Stimulated activated CD4-positive, alpha-beta T cell treated with anti-CD3 and anti-CD28 coated beads, Interleukin-4, amount 100 ng/mL, for 48 hours (primary cell): ENCODE results near the gene TNFSF12.

Source experiments
- DNase-seq, 2 donors: peaks; one replicate each; pipeline ENCODE4 v3.0.0-alpha.2; 2020; ENCODE audit warnings: low read depth in 2 of 2

Gene TNFSF12

DNA sequence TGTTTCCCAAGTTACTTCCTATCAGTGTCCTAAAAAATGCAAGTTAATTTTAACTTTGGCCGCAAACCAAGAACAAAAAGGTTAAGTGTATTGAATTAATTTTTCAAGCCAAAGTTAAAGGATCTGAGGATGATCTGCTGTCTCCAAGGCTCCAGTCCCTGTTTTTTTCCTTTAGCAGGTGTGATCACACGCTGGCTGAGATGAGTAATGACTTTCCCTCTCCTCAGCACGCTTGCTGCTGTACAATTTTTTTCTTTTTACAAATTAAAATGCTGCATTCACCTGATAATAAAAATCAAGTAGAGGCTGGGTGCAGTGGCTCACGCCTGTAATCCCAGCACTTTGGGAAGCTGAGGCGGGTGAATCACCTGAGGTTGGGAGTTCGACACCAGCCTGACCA is 3.9 kb upstream of the TNFSF12 start:
- no peak for DNase-seq

DNA sequence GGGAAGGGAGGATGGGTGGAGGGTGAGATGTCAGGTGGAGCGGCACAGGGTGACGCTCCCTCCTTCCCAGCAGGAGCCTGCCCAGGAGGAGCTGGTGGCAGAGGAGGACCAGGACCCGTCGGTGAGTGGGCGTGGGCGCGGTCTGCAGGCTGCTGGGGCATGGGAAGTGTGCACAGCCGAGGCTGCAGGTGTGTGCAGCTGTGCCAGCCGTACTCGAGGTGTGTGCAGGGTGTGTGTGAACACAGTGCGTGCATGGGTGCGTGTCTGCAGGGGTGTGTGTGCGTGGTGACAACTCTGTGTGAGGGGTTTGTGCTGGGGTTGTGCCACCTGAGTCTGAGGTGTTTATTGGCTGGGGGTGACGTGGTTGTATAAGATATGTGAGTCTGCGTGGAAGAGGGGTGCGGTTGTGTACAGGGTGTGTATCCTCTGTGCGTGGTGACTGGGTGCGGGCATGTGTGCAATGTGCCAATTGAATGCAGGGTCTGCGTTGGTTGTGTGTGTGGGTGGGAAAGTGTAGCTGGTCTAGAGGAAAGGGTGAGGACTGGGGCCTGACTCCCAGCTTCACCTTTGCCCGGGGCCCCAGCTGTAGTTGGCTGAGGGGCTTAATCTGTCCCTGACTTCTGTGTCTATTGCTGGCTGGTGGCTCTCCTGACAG is 670 bp downstream of the TNFSF12 start:
- DNase-seq = peak in 1 of 2 donors; percentile 34

DNA sequence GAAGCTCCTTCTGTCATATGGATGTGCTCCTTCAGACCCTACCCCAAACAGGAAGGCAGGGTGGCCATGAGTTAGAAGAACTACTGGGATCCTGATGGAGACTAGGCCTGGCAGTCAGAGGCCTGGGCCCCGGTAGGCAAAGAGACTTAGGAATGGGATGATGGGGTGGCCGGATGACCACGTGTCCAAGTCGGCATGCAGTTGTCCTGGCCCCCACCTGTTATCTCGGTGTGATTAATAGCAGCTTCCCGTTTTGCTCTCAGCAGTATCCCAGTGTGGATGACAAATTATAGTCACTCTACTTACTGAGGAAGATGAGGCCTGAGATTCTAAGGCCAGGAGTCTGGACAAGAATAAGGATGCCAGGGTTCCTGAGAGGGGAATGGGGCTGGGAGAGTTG is 1.5 kb downstream of the TNFSF12 start:
- DNase-seq = no peak

DNA sequence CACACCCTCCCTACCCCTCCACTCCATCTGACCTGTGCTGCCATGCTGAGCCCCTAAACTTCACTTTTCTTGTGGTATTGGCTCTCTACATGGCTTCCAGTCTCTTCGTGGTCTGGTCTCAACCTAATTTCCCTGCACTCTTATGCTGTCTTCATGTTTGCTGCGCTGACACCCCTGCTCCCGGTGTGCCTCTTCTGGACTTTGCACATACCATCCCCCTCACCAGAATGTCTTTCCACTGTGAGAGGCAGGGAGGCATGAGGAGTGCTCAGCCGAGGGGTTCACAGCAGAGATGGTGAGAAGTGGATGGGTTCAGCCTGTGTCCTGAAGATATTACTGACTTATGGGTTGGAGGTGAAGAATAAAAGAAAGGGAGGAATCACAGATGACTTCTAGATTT is 2.5 kb downstream of the TNFSF12 start:
- no peak for DNase-seq

DNA sequence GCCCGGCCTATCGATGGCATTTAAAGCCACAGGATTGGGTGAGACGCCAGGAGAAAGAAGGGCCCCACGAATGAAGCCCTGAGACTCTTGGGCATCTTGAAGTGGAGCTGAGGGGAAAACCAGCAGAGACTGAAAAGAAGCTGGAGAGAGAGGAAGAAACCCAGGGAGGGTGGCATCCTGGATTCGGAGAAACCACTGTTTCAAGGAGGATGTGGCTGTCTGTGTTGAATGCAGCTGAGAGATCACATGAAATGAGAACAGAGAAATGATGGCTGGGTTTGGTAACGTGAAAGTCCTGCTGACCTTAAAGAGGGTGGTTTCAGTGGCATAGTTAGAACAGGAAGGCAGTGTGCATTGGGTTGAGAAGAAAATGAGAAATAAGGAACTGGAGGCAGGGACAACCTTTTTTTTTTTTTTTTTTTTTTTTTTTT is 3.8 kb downstream of the TNFSF12 start:
- DNase-seq = no peak

- no peak for DNase-seq
Measured at GRCh38 chr17:7553356-7553755, 4.5 kb downstream of the TNFSF12 start.

GRCh38 chr17:7555320-7555948 is 6.6 kb downstream of the TNFSF12 start:
- no peak for DNase-seq

DNA sequence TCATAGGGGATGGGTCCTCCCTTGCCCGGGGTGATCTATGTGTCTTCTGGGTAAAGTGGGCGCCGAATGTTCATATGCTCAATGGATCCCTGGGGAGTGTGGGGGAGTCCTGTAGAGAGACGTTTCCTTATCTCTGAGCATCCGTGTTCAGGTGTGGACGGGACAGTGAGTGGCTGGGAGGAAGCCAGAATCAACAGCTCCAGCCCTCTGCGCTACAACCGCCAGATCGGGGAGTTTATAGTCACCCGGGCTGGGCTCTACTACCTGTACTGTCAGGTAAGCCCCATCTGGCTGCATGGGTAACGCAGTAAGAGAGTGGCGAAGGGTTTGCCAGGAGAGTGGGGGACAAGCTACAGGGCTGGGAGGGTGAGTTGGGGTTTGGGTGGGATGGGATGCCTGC is 7.8 kb downstream of the TNFSF12 start:
- DNase-seq = no peak

DNA sequence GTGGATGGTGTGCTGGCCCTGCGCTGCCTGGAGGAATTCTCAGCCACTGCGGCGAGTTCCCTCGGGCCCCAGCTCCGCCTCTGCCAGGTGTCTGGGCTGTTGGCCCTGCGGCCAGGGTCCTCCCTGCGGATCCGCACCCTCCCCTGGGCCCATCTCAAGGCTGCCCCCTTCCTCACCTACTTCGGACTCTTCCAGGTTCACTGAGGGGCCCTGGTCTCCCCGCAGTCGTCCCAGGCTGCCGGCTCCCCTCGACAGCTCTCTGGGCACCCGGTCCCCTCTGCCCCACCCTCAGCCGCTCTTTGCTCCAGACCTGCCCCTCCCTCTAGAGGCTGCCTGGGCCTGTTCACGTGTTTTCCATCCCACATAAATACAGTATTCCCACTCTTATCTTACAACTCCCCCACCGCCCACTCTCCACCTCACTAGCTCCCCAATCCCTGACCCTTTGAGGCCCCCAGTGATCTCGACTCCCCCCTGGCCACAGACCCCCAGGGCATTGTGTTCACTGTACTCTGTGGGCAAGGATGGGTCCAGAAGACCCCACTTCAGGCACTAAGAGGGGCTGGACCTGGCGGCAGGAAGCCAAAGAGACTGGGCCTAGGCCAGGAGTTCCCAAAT is 8.4 kb downstream of the TNFSF12 start:
- no peak for DNase-seq

DNA sequence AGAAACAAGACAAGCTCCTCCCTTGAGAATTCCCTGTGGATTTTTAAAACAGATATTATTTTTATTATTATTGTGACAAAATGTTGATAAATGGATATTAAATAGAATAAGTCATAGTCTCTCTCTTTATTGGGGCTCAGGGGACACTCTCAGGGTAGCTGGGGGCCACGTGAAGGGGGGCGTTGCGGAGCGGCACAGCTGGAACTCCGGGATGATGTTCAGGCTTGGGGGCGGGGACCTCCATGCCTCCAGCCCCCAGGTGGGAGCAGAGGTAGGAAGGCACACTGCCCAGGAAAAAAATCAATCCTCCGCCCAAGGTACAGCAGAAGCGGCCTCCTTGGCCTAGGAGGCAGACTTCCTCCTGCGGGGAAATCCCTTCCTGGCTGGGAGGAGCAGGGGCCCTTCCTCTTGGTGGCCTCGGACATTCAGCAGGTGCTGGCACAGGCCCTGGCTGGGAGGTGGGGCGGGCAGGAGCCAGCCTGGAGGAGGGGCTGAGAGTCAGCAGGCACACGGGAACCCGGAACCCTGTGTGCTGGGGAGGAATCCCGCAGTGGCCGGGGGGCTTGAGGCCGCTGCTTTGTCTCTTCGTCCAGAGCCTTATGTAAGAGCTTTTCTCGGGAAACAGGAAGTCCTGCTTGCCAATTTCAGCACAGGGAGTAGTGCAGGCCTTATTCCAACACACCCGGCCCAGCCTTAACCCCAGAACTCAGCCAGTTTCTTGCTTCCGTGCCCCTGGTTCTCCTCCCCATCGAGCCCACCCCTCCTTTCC is 9.1 kb downstream of the TNFSF12 start:
- no peak for DNase-seq

DNA sequence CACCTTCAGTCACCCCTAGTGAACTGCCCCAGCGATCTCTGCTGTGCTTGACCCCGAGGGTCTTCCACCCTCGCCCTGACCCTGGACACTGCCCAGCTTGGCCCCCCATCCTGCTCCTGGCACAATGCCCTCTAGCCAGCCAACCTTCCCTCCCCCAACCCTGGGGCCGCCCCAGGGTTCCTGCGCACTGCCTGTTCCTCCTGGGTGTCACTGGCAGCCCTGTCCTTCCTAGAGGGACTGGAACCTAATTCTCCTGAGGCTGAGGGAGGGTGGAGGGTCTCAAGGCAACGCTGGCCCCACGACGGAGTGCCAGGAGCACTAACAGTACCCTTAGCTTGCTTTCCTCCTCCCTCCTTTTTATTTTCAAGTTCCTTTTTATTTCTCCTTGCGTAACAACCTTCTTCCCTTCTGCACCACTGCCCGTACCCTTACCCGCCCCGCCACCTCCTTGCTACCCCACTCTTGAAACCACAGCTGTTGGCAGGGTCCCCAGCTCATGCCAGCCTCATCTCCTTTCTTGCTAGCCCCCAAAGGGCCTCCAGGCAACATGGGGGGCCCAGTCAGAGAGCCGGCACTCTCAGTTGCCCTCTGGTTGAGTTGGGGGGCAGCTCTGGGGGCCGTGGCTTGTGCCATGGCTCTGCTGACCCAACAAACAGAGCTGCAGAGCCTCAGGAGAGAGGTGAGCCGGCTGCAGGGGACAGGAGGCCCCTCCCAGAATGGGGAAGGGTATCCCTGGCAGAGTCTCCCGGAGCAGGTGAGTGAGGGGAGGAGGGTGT is 9.9 kb downstream of the TNFSF12 start, which contains the start of gene TNFSF13:
Gene TNFSF13, plus strand, starts transcription at position 207 of the 776 bp plus-strand sequence. Its CDS starts 290 bp downstream, at position 497.
- no peak for DNase-seq

GRCh38 chr17:7559320-7560171 is 10.7 kb downstream of the TNFSF12 start:
- no peak for DNase-seq

GRCh38 chr17:7560172-7561027 is 11.5 kb downstream of the TNFSF12 start:
- peak in 1 of 2 donors; percentile 61 for DNase-seq

GRCh38 chr17:7561028-7561575 is 12.2 kb downstream of the TNFSF12 start:
- peak; percentile 83 for DNase-seq

- DNase-seq = peak; percentile 86 to 90
Measured at GRCh38 chr17:7561589-7562207, 12.8 kb downstream of the TNFSF12 start, which contains the start of gene SENP3. Gene SENP3, plus strand, starts transcription at chr17:7561919. Its CDS starts 1,158 bp downstream, at chr17:7563077.

DNA sequence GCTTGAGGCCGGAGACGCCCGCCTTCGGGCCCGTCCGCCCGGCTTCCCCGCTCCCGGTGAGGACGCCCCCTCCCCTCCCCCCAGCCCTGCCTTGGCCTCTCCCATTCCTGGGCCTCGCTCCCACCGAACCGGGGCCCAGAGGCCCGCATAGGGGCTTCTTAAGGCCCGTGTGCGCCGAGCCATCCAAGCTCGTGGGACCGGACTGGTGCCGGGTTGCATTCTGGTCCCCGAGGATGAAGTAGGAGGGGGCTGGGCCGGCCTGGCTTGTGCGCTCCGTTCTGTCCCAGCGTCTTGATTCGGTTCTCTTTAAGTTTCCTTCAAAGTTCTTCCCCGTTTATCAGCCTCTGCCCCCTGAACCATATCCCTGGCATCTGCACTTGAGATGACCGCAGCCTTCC is 13.3 kb downstream of the TNFSF12 start:
- DNase-seq = no peak

- no peak for DNase-seq
Measured at GRCh38 chr17:7563115-7563869, 14.4 kb downstream of the TNFSF12 start.

GRCh38 chr17:7569571-7569970 is 20.7 kb downstream of the TNFSF12 start:
- no peak for DNase-seq
